ENCODE data around the gene SAE1.

DNA sequence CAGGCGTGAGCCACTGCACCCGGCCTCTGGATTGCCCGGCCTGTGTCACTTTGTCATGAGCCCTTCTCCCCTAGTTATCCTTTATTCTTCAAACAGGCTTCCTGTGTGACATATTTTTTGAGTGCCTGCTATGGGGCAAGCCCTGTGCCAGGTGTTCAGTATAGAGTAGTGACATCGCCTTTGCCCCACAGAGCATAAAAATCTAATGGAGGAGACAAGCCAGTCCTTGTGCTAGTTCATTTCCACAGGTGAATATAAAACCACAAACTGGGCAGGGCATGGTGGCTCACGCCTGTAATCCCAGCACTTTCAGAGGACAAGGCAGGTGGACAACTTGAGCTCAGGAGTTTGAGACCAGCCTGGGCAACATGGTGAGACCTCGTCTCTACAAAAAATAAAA is 57.2 kb downstream of the SAE1 start:
- TF ChIP-seq, protein P1, sequence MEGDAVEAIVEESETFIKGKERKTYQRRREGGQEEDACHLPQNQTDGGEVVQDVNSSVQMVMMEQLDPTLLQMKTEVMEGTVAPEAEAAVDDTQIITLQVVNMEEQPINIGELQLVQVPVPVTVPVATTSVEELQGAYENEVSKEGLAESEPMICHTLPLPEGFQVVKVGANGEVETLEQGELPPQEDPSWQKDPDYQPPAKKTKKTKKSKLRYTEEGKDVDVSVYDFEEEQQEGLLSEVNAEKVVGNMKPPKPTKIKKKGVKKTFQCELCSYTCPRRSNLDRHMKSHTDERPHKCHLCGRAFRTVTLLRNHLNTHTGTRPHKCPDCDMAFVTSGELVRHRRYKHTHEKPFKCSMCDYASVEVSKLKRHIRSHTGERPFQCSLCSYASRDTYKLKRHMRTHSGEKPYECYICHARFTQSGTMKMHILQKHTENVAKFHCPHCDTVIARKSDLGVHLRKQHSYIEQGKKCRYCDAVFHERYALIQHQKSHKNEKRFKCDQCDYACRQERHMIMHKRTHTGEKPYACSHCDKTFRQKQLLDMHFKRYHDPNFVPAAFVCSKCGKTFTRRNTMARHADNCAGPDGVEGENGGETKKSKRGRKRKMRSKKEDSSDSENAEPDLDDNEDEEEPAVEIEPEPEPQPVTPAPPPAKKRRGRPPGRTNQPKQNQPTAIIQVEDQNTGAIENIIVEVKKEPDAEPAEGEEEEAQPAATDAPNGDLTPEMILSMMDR (IDR thresholded peaks at IDR 0.05) = no peak
- TF ChIP-seq POLR2A (IDR thresholded peaks at IDR 0.05) = no peak
